ENCODE data around the gene C6orf120.
A peak's percentile ranks its signal among the peaks of the same experiment; 100 is the strongest.

The C6orf120 gene

GRCh38 chr6:169701954-169702839 is at the start of gene C6orf120, which contains the start of gene WDR27:
TSS of gene C6orf120 (plus strand) at chr6:169702126. CDS start at chr6:169702460, 334 bp downstream.
TSS of gene WDR27 (minus strand) at chr6:169702029. CDS start at chr6:169689005, 13,024 bp downstream.
- DNase-seq: peak; percentile 88

DNA sequence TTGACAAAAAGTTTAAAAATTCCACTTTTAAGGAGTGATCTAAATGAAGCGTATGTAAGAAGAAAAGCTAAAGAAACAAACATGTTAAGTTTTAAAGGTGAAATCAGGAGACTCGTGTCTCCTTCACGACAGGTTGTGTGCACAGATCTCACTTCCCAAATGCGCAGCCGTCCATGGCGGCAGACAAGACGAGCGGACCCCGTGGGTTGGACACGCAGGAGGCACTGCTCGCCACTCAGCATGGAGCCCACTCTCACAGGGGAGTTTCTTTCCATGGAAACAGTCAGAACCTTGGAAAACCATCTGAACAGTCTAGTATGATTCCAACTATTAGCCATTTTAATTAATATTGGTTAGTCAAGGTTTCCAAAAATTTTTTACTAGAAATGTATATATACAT is 49.0 kb upstream of the C6orf120 start:
- no peak for DNase-seq

- DNase-seq: no peak
These were observed 48.2 kb upstream of the C6orf120 start for GRCh38 chr6:169653691-169654090.

- DNase-seq: no peak
These were observed 47.1 kb upstream of the C6orf120 start for GRCh38 chr6:169654598-169655391.

GRCh38 chr6:169656546-169657283 is 45.2 kb upstream of the C6orf120 start:
- DNase-seq: no peak

- DNase-seq: no peak
These were observed 44.7 kb upstream of the C6orf120 start for GRCh38 chr6:169657284-169657610.

DNA sequence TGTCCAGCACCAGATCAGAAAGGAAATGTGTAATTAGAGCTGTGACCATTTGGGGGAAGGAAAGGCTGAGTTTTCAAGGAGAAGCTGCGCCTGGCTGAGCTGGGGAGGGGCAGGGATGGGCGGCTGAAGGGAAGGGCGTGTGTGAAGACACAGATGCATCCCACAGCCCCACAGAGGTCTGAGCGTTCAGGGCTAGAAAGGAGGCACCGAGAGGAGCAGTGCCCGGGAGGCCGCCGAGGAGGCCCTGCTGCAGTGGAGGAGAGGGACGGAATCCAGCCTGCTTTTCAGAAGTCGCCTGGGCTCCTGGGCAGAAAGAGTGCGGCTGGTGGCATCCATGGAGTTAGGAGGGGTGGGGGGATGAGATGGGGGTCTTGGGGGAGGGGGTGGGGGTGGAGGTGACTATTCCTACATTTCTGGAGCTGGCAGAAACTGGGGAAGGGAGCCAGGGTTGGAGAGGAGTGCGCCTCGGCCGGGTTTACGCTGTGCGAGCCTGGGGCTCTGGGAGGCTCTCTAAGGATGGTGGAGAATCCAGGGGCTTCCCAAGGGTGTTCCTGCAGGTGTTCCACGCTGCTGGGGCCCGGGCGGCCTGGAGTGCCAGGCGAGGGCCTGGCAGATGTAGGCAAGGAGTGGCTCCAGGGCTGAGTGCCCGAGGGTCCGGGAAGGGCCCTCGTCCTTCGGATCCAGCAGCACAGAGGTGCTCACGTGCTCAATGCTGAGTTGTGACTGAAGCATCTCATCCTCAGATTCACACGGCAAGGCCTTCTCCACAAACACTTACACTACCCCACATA is 41.9 kb upstream of the C6orf120 start:
- no peak for DNase-seq

DNA sequence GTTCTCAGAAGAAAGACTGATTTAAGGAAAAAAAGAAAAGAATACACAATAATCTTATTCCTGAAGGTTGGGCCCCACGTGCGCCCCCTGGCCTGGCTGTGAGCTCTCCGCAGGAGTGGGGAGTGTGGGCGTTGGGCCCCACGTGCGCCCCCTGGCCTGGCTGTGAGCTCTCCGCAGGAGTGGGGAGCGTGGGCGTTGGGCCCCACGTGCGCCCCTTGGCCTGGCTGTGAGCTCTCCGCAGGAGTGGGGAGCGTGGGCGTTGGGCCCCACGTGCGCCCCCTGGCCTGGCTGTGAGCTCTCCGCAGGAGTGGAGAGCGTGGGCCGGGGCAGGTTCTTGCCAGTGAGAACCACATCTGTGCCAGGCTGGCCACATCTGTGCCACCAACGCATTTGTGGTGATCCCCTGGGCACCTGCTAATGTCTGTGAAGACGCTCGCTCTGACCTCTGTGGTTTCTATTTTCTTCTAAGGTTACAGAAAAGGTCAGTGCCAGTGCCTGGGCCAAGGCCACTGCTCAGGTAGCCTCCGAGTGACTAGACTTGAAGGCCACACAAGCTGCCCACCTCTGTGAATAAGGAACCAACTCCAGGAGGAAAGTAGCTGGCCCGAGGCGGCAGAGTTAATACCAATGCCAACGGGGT is 41.1 kb upstream of the C6orf120 start:
- DNase-seq: no peak

DNA sequence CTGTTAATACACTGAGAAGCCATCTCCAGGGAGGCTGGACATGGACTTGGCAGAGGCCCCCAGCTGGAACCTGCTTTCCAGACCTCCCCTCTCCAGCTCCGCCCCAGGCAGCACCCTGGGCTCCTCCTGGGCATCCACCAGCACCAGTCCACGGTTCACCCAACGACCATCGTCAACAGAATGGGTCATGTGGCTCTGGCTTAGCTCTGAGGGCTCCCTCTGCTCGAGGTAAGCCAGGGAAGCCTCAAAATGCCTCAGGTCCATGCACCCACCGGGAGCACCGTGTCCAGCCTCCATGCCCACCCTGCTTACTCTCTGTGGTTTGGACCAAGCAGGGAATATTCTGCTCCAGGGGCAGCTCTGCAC is 40.6 kb upstream of the C6orf120 start:
- DNase-seq: no peak

GRCh38 chr6:169663468-169663867 is 38.5 kb upstream of the C6orf120 start:
- no peak for DNase-seq

- no peak for DNase-seq
These were observed 37.7 kb upstream of the C6orf120 start for GRCh38 chr6:169664227-169664626.

- DNase-seq: no peak
These were observed 36.6 kb upstream of the C6orf120 start for GRCh38 chr6:169665289-169665688.

DNA sequence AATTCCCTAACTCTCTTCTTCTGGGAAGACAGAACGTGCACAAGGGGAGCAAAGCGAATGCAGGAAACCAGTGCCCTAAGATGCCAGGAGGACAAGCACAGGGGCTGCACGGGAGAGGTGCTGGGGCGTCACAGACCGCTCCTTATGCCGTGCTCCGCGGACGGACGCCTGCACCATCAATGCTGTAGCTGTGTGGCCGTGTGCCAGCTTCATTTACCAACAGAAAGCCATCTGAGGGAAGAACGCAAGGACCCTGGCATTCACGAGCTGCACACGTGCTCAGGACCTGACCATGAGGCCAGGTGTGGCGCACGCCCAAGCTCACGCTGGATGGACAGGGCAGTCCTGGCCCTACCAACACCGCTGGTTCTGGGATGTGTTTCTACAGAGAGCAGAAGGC is 35.5 kb upstream of the C6orf120 start:
- no peak for DNase-seq

DNA sequence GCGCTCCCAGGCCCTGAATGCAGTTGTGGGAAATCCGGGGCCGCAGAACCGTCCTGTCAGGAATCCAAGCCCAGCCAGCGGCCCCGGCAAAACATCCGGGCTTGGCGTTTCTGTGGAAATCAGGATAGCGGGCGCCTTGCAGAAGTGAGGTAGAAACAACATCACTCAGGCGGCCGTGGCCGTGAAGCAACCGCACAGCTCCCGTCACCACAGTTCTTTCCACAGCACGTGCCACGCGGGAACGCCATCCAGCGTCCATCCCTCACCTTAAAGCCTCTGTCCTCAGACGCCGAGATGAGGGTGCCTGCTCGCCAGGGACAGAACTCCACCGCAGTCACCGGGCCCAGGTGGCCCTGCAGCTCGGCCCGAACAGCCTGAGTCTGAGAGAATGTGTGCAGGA is 34.2 kb upstream of the C6orf120 start:
- DNase-seq: no peak

- no peak for DNase-seq
These were observed 33.6 kb upstream of the C6orf120 start for GRCh38 chr6:169668203-169668847.

GRCh38 chr6:169669147-169669546 is 32.8 kb upstream of the C6orf120 start:
- no peak for DNase-seq

DNA sequence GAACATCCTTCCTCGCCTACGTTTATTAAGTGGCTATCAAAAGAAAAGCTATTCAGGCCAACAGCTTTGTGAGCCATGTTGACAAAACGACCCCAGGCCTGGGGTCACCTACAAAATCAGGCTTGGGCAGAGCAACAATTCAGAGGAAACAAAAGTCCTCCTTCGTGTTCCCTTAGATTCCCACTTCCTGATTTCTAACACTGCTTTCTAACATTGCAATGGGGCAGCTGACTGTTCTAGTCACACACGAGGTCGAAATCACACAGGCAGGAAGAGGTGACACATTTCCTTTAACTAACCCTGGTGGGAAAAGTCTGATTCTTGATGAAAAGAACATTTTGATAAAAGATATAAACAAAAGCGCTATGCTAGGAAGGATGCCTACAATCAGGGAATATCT is 32.0 kb upstream of the C6orf120 start:
- no peak for DNase-seq

DNA sequence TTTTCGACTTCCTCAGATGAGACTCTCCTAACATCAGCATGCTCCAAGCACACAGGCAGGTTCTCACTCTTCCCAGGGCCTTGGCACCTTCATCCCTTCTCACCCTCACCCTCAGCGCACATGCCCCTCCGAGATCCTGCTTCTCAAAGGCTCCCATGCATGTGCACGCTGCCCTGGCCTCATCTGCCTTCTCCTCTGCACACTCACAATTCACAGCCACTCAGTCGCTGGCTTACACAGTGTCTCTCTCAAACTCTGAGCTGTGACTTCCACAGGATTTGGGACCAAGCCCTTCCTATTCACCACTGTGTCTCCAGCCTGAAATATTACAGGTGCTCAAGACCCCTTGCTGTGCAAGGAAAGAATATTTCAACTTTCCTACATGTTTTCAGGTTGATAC is 30.4 kb upstream of the C6orf120 start:
- DNase-seq: no peak

GRCh38 chr6:169675011-169675410 is 26.9 kb upstream of the C6orf120 start:
- DNase-seq: no peak

DNA sequence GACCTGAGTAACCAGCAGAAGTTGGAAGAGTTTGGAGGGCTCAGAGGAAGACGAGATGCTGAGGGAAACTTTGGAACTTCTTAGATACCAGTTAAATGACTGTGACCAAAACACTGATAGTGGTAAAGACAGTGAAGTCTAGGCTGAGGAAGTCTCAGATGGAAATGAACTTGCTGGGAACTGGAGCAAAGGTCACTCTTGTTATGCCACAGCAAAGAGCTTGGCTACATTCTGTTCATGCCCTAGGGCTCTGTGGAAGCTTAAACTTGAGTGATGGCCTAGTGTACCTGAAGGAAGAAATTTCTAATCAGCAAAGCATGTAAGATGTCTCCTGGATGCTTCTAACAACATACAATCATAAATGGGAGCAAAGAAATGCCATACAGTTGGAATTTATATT is 24.8 kb upstream of the C6orf120 start:
- no peak for DNase-seq

- no peak for DNase-seq
These were observed 23.6 kb upstream of the C6orf120 start for GRCh38 chr6:169678342-169678741.

DNA sequence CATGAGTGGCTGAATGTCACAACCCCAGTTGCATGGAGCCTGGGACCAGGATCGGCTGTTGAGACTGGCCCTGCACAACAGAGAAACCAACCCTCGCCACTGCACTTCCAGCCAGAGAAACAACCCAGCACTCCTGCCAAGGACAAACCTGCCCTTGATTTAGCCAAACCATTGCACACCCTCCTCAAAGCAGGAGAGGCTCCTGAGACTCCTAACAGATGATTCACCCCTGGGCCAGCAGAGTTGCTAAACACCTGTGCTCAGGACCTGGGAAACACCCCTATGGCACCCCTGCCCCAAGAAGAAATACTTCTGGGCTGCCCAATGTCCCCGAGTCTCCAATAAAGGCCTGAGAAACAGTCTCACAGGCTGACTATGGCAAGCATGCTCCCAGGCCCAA is 17.9 kb upstream of the C6orf120 start:
- no peak for DNase-seq

Data from KG1 (cell line).